OCI-M2 (cell line): ENCODE data around the gene GPR33.

ENCODE experiments used
- DNase-seq: peaks from one replicate; lab custom pipeline; 2025; ENCODE audit not compliant: unreplicated experiment; lab: John Stamatoyannopoulos, UW

GPR33 gene, protein sequence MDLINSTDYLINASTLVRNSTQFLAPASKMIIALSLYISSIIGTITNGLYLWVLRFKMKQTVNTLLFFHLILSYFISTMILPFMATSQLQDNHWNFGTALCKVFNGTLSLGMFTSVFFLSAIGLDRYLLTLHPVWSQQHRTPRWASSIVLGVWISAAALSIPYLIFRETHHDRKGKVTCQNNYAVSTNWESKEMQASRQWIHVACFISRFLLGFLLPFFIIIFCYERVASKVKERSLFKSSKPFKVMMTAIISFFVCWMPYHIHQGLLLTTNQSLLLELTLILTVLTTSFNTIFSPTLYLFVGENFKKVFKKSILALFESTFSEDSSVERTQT

GRCh38 chr14:31487886-31488285 is at the start of gene GPR33:
Gene GPR33 (minus strand): TSS chr14:31488039. CDS start chr14:31483965, 4,074 bp downstream.
- DNase-seq = no peak

GRCh38 chr14:31536201-31536960 is 48.5 kb upstream of the GPR33 start:
- DNase-seq = no peak

DNA sequence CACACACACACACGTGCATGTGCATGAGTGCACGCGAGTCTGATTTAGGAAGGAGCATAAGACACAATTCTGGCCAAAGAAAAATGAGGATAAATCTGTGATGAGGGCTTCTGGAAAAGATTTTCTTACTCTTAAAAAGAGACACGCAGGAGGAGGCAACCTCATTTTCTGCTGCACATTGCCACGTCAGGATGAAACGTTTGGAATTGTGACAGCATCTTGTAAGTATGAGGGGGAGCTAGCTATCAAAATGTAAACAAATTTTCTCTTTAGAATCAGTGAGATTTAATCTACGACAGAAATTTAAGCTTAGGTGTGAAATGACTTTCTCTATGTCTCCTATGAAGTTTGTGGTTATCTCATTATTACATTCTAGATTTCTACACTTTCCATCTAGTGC is 42.3 kb upstream of the GPR33 start:
- DNase-seq = no peak

- DNase-seq = no peak
Observed at GRCh38 chr14:31529053-31529452, 41.2 kb upstream of the GPR33 start.

- no peak for DNase-seq
Observed at GRCh38 chr14:31527546-31527945, 39.7 kb upstream of the GPR33 start.

- DNase-seq = no peak
Observed at GRCh38 chr14:31527087-31527486, 39.2 kb upstream of the GPR33 start.

GRCh38 chr14:31510855-31511254 is 23.0 kb upstream of the GPR33 start:
- no peak for DNase-seq

- no peak for DNase-seq
Observed at GRCh38 chr14:31510222-31510621, 22.4 kb upstream of the GPR33 start.

DNA sequence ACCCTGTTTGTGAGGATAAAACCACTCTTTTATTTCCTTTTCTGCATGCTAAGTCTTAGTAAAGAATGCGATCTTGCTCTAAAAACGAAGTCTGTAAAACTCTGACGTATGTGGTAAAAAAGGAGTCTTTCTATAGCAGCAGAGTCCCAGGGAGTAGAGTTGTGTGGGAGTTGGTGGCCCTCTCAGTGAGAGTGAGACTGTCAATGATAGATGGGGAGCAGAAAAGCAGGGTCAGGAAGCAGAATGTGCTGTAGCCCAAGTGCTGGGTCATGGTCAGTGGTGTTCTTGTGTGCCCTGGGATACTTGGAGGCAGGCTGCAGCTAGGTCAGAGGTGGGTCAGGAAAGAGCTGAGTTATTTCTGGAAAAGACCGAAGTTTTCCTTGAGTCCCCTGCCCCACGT is 20.3 kb upstream of the GPR33 start:
- DNase-seq = no peak

GRCh38 chr14:31505411-31505810 is 17.6 kb upstream of the GPR33 start:
- DNase-seq = no peak

GRCh38 chr14:31501870-31502269 is 14.0 kb upstream of the GPR33 start:
- DNase-seq = no peak

GRCh38 chr14:31492759-31493498 is 5.1 kb upstream of the GPR33 start:
- DNase-seq = no peak

DNA sequence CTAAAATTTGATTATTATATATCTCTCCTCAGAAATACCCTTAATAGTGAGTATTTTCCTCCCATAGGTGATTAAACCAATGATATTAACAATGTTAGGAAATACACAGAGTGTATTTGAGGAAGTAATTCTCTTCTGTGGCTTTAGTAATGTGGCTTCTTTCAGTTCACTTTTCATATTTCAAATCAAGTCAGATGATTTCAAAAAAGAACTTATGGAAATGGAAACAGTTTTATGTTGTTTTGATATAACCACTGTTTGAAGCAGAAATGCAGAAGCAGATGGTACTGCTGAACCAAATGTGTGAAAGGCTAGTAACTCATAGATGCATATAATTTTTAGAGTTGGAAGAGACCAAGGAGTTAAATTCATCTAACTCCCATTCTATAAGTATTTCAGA is 1.9 kb upstream of the GPR33 start:
- no peak for DNase-seq

- DNase-seq = no peak
Observed at GRCh38 chr14:31486764-31487163, 1.1 kb downstream of the GPR33 start.

DNA sequence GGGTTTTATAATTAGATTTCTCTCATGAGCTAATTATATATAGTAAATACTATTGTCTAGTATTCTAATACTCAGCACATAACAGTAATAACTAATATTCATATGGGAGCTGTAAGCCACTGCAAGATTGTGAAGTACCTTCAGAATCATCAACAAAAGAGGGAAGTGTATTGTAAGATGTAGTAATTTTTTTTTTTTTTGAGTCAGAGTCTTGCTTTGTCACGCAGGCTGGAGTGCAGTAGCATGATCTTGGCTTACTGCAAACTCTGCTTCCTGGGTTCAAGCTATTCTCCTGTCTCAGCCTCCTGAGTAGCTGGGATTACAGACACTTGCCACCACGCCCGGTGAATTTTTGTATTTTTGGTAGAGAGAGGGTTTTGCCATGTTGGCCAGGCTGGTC is 3.1 kb downstream of the GPR33 start:
- no peak for DNase-seq

DNA sequence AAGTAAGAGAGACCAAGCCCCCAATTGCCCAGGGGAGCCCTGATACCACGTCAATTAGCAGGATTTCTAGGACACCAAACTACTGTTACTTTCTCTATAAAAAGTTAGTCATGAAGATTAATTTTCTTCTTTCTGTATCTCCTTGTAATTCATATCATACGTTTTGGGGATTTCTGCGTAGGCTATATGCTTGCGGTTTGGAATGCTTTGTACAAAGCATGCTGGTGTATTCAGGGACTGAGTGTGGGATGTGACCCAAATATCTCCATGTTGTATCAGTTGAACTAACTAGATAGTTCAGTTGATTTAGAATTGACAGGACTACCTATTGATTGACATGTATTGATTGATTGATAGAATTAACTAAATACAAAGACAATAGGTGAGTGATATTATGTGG is 7.7 kb downstream of the GPR33 start:
- no peak for DNase-seq

GRCh38 chr14:31479027-31479426 is 8.8 kb downstream of the GPR33 start:
- no peak for DNase-seq

DNA sequence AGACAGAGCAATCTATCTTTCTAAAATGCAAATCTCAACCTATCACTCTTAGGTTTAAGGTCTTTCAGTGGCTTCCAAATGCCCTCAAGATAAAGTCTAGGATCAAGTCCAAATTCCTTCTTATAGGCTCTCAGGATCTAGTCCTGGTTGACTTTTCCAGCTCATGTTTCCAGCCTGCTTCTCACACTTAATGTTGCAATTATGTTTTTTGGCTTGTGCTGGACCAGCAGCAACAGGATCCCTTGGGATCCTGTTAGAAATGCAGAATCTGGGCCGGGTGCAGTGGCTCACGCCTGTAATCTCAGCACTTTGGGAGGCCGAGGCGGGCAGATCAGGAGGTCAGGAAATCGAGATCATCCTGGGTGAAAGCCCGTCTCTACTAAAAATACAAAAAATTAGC is 10.6 kb downstream of the GPR33 start:
- no peak for DNase-seq

DNA sequence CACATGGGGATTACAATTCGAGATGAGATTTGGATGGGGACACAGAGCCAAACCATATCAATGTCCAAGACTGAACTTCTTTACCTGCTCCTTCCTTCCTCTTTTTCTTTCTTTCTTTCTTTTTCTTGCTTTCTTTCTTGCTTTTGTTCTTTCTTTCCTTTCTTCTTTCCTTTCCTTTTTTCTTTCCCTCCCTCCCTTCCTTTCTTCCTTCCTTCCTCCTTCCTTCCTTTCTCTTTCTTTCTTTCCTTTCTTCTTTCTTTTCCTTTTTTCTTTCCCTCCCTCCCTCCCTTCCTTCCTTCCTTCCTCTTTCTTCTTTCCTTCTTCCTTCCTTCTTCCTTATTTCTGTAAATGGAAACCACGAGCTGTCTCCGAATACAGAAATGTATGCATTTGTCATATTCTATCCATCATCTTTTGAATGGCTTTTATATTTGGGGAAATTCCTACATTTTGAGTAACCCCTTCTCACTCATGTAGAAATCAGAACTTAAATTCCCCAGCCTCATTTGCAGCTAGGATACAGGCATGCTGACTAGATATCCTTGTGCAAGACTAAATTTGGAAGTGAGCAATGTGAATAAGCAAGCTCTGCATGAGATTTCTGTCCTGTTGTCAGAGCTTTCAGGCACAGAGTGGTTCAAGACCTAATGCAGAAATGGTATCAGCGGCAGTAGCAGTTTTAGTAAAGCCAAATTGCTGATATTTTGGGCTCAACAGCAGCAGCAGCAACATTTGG is 11.5 kb downstream of the GPR33 start:
- no peak for DNase-seq

DNA sequence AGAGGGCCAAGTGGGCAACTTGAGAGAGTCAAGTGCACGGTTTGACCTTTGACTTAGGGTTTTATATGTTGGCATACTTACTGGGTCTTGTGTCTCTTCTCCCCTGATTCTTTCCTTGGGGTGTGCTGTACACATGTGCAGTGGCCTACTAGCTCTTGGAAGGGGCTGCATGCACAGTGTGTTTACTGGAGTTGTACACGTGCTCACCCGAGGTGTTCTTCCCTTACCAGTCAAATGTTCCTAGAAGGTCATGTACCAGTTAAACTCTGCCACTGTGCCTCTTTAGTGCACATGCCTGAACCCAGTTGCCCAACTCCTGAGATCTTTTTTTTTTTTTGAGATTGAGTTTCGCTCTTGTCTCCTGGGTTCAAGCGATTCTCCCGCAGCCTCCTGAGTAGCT is 21.3 kb downstream of the GPR33 start:
- DNase-seq = no peak

- no peak for DNase-seq
Observed at GRCh38 chr14:31465111-31465510, 22.7 kb downstream of the GPR33 start.
